ENCODE results near the gene ALS2. TPM values are rescaled to one million over a fixed set of nuclear protein-coding genes. Genes with fewer than 3 reads are reported as not detected.

The ALS2 gene
- polyA plus RNA-seq, 6 donors from 2014 or later = 2.4 to 4.6 (median 4.0) TPM

GRCh38 chr2:201786471-201786870 is 5.7 kb upstream of the ALS2 start:
- Mint-ChIP-seq H3K9me3 (no peaks in the 10 kb centered on the region), H3K36me3 (peaks cover 0 to 5% of the 10 kb centered on the region in 2 donors), H3K4me3 (no peak overlapping the region), H3K27ac (no peak overlapping the region), H3K27me3 (peaks cover 24 to 34% (median 31%) of the 10 kb centered on the region in 3 donors), H3K4me1 (peaks cover 5 to 6% (median 5%) of the 10 kb centered on the region in 3 donors)
- ATAC-seq (ENCODE audit: low read depth in 2 of 2) = no peak
- no peak for DNase-seq

- DNase-seq (no peak), ATAC-seq (ENCODE audit: low read depth in 2 of 2) (no peak)
- Mint-ChIP-seq H3K4me1 (peaks cover 9 to 15% (median 13%) of the 10 kb centered on the region in 3 donors), H3K27me3 (peaks cover 20 to 34% (median 31%) of the 10 kb centered on the region in 3 donors), H3K36me3 (peaks cover 0 to 5% of the 10 kb centered on the region in 2 donors), H3K4me3 (peak overlapping the region in 1 of 8 donors; percentile 45), H3K27ac (no peak overlapping the region), H3K9me3 (no peaks in the 10 kb centered on the region)
These were observed 4.4 kb upstream of the ALS2 start for GRCh38 chr2:201785135-201785534.

- no peak overlapping the region for H3K27ac Mint-ChIP-seq
- no peak for ATAC-seq (ENCODE audit: low read depth in 2 of 2)
These were observed 3.8 kb upstream of the ALS2 start for GRCh38 chr2:201784563-201784962.

GRCh38 chr2:201781557-201782051 is 871 bp upstream of the ALS2 start:
- peaks cover 9 to 16% (median 11%) of the 10 kb centered on the region in 3 donors for H3K27me3 Mint-ChIP-seq
- no peaks in the 10 kb centered on the region for H3K36me3 Mint-ChIP-seq
- peak overlapping the region; percentile 94 to 100 (median 98) for H3K4me3 Mint-ChIP-seq
- peak overlapping the region; percentile 96 to 100 (median 98) for H3K27ac Mint-ChIP-seq
- H3K4me1 Mint-ChIP-seq = peaks cover 14 to 22% (median 17%) of the 10 kb centered on the region in 3 donors
- DNase-seq (peak; percentile 6), ATAC-seq (ENCODE audit: low read depth in 2 of 2) (no peak)
- H3K9me3 Mint-ChIP-seq = no peaks in the 10 kb centered on the region

More at GRCh38 chr2:201784563-201784962, 3.8 kb upstream of the ALS2 start:
- Mint-ChIP-seq H3K36me3 (peaks cover 0 to 5% of the 10 kb centered on the region in 2 donors), H3K9me3 (no peaks in the 10 kb centered on the region), H3K4me3 (no peak overlapping the region), H3K4me1 (peaks cover 14 to 20% (median 17%) of the 10 kb centered on the region in 3 donors), H3K27me3 (peaks cover 18 to 34% (median 31%) of the 10 kb centered on the region in 3 donors)
- no peak for DNase-seq

DNA sequence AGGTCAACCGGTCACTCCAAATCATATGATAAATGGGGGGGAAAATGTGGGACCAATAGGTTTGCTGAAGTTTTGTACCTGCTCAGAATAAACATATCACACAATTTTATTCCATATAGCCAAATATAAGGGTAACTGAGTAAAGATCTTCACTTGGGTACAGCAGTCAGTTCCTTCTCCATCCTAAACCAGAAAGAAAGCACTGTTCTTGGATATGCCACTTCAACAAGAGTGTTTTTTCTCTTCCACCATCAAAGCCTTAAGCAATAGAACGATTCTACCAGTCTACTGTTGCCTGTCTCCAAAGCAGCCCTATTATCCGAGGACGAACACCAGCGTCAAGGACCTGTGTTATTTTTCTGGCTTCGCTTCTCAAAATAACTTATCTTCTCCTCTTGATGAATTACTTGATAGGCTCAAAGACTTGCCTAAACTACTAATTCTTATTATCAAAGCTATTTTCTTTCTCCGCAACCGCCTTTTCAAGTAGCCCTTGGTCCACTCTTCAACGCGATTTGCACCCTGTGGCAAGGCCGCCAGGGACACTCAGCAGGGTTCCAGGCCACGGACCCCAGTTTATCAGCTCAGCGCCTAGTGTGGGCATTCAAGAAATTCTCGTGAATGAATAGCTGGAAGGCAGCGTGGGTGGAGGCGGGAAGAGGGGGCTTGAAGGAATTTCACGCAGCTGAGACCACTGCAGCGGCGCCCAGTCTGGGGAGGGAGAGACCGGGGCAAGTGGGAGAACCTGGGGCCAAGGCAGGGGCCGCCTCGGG is 646 bp downstream of the ALS2 start:
- H3K9me3 Mint-ChIP-seq = no peaks in the 10 kb centered on the region
- ATAC-seq (ENCODE audit: low read depth in 2 of 2) (peak in 1 of 2 donors; percentile 1), DNase-seq (no peak)
- peak overlapping the region; percentile 93 to 98 (median 96) for H3K27ac Mint-ChIP-seq
- H3K4me1 Mint-ChIP-seq = peaks cover 14 to 22% (median 17%) of the 10 kb centered on the region in 3 donors
- H3K36me3 Mint-ChIP-seq = no peaks in the 10 kb centered on the region
- peaks cover 6 to 11% (median 7%) of the 10 kb centered on the region in 3 donors for H3K27me3 Mint-ChIP-seq
- peak overlapping the region; percentile 94 to 100 (median 98) for H3K4me3 Mint-ChIP-seq

DNA sequence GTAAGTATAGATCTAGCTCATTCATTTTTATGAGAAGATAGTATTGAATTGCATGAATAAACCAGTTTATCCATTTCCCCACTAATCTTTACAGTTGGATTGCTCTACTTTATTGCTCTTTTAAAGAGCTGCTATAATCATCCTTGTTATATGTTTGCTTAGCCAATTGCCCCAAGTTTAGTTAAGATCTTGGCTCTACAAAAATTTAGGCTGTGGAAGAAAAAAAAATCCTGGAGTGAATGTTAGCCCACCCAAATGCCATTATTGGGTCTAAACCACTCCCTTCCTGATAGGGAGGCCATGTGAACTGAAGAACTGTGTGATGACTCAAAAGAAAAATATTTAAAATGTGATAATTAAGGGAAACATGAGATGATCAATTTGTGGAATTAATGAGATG is 2.9 kb downstream of the ALS2 start:
- peak overlapping the region in 1 of 8 donors; percentile 68 for H3K4me3 Mint-ChIP-seq
- DNase-seq = no peak
- no peaks in the 10 kb centered on the region for H3K36me3 Mint-ChIP-seq
- H3K4me1 Mint-ChIP-seq = peaks cover 14 to 22% (median 17%) of the 10 kb centered on the region in 3 donors
- peaks cover 0 to 5% (median 0%) of the 10 kb centered on the region in 3 donors for H3K27me3 Mint-ChIP-seq
- no peak for ATAC-seq (ENCODE audit: low read depth in 2 of 2)
- no peak overlapping the region for H3K27ac Mint-ChIP-seq
- no peaks in the 10 kb centered on the region for H3K9me3 Mint-ChIP-seq

- no peaks in the 10 kb centered on the region for H3K36me3 Mint-ChIP-seq
- DNase-seq (no peak), ATAC-seq (ENCODE audit: low read depth in 2 of 2) (no peak)
- no peaks in the 10 kb centered on the region for H3K9me3 Mint-ChIP-seq
- peaks cover 14 to 22% (median 17%) of the 10 kb centered on the region in 3 donors for H3K4me1 Mint-ChIP-seq
- no peaks in the 10 kb centered on the region for H3K27me3 Mint-ChIP-seq
- H3K4me3 Mint-ChIP-seq = no peak overlapping the region
- H3K27ac Mint-ChIP-seq = no peak overlapping the region
These were observed 3.7 kb downstream of the ALS2 start for GRCh38 chr2:201777043-201777442.

DNA sequence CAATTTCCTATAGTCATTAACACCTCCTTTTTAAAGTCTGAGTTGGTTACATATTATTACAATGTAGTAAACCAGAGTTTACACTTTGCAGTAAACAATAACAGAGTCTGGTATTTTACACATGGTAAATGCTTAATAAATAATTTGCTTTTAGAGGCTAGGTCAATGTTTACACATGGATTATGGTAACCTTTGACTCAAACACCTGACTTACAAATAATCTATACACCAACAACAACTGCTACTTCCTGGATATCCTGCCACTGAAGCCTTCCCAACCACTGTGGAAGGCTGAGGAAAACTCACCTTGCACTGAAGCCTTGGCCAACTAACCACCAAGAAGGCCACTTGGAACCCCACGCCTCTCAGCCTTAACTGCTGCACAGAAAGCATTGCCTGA is 5.4 kb downstream of the ALS2 start:
- peaks cover 5 to 9% (median 7%) of the 10 kb centered on the region in 3 donors for H3K4me1 Mint-ChIP-seq
- H3K4me3 Mint-ChIP-seq = no peak overlapping the region
- DNase-seq (no peak), ATAC-seq (ENCODE audit: low read depth in 2 of 2) (no peak)
- no peak overlapping the region for H3K27ac Mint-ChIP-seq
- no peaks in the 10 kb centered on the region for H3K9me3 Mint-ChIP-seq
- H3K27me3 Mint-ChIP-seq = no peaks in the 10 kb centered on the region
- peaks cover 0 to 6% of the 10 kb centered on the region in 2 donors for H3K36me3 Mint-ChIP-seq

DNA sequence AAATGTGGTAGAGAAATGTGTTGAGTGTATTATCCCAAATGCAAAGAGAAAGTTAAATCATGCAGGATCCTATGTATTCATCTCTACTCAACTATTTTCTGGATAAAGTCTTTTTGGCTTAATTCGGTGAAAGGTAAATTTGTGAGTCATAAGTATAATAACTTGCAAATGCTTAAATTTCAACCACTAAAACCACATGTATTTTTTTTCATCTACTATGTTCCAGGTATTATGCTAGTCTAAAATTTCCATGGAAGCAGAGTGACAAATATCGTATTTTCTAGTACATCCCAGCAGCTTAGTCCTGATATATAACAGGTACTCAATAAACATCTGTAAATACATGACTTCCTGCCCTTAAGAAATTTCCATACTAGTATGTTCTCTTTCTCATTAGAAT is 6.2 kb downstream of the ALS2 start:
- H3K4me3 Mint-ChIP-seq = no peak overlapping the region
- H3K4me1 Mint-ChIP-seq = peaks cover 0 to 2% (median 0%) of the 10 kb centered on the region in 3 donors
- ATAC-seq (ENCODE audit: low read depth in 2 of 2) = no peak
- no peaks in the 10 kb centered on the region for H3K27me3 Mint-ChIP-seq
- no peak overlapping the region for H3K27ac Mint-ChIP-seq
- no peaks in the 10 kb centered on the region for H3K9me3 Mint-ChIP-seq
- DNase-seq = no peak
- H3K36me3 Mint-ChIP-seq = peaks cover 0 to 6% of the 10 kb centered on the region in 2 donors

GRCh38 chr2:201773990-201774389 is 6.7 kb downstream of the ALS2 start:
- H3K36me3 Mint-ChIP-seq = peaks cover 0 to 6% of the 10 kb centered on the region in 2 donors
- H3K4me1 Mint-ChIP-seq = no peaks in the 10 kb centered on the region
- H3K27ac Mint-ChIP-seq = no peak overlapping the region
- H3K9me3 Mint-ChIP-seq = no peaks in the 10 kb centered on the region
- no peaks in the 10 kb centered on the region for H3K27me3 Mint-ChIP-seq
- ATAC-seq (ENCODE audit: low read depth in 2 of 2) = no peak
- no peak overlapping the region for H3K4me3 Mint-ChIP-seq
- no peak for DNase-seq

- DNase-seq (no peak), ATAC-seq (ENCODE audit: low read depth in 2 of 2) (no peak)
- Mint-ChIP-seq H3K4me3 (no peak overlapping the region), H3K4me1 (no peaks in the 10 kb centered on the region), H3K27ac (no peak overlapping the region), H3K9me3 (peaks cover 0 to 1% (median 0%) of the 10 kb centered on the region in 7 donors), H3K27me3 (no peaks in the 10 kb centered on the region), H3K36me3 (peaks cover 0 to 14% of the 10 kb centered on the region in 2 donors)
These were observed 10.9 kb downstream of the ALS2 start for GRCh38 chr2:201769666-201770373.

GRCh38 chr2:201768918-201769317 is 11.8 kb downstream of the ALS2 start:
- no peak for ATAC-seq (ENCODE audit: low read depth in 2 of 2)
- no peaks in the 10 kb centered on the region for H3K27me3 Mint-ChIP-seq
- DNase-seq = no peak
- H3K9me3 Mint-ChIP-seq = peaks cover 0 to 1% (median 0%) of the 10 kb centered on the region in 7 donors
- H3K4me3 Mint-ChIP-seq = no peak overlapping the region
- H3K4me1 Mint-ChIP-seq = no peaks in the 10 kb centered on the region
- no peak overlapping the region for H3K27ac Mint-ChIP-seq
- H3K36me3 Mint-ChIP-seq = peaks cover 0 to 15% of the 10 kb centered on the region in 2 donors

DNA sequence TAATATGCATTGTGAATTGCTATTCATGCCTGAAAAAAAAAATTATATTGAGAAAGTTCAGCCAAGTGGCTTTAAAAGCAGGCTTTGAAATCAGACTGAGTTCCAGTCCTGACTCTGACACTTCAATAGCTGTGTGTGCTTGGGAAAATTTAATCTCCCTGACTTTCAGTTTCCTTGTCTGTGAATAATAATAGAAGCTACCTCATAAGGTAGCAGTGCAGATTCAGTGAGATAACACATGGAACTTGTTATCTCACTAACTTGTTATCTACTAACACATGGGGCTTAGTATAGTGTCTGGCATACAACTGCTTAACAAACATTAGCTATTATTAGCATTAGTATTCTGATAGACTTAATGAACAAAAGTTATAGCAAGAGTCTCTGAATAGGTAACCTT is 14.9 kb downstream of the ALS2 start:
- Mint-ChIP-seq H3K27ac (no peak overlapping the region), H3K36me3 (peaks cover 11 to 22% of the 10 kb centered on the region in 2 donors), H3K4me1 (no peaks in the 10 kb centered on the region), H3K9me3 (peaks cover 0 to 1% (median 0%) of the 10 kb centered on the region in 7 donors), H3K27me3 (no peaks in the 10 kb centered on the region), H3K4me3 (no peak overlapping the region)
- ATAC-seq (ENCODE audit: low read depth in 2 of 2) (no peak), DNase-seq (no peak)
